BLaER1 (cell line): Measurements from ENCODE around the gene CLN6.
A peak's percentile ranks its signal among the peaks of the same experiment; 100 is the strongest.
"Not testable (repeated sequence)": the region's sequence is repeated elsewhere in the genome, so short reads cannot be mapped to it uniquely, and the experiment has no call there.

ENCODE experiments used
- H3K27ac ChIP-seq: shearing (Covaris generic); formaldehyde crosslinking; 2 replicates; pipeline ENCODE4 v1.8.1; 2022
- H3K27me3 ChIP-seq: shearing (Covaris generic); formaldehyde crosslinking; 2 replicates; pipeline ENCODE4 v1.8.1; 2022
- H3K36me3 ChIP-seq: shearing (Covaris generic); formaldehyde crosslinking; 2 replicates; pipeline ENCODE4 v1.8.1; 2022
- H3K4me1 ChIP-seq: shearing (Covaris generic); formaldehyde crosslinking; 2 replicates; pipeline ENCODE4 v1.8.1; 2022
- H3K4me2 ChIP-seq: shearing (Covaris generic); formaldehyde crosslinking; 2 replicates; pipeline ENCODE4 v1.8.1; 2022
- H3K4me3 ChIP-seq: shearing (Covaris generic); formaldehyde crosslinking; 2 replicates; pipeline ENCODE4 v1.8.1; 2022
- H3K9ac ChIP-seq: shearing (Covaris generic); formaldehyde crosslinking; 2 replicates; pipeline ENCODE4 v1.8.1; 2022
- H3K9me3 ChIP-seq: shearing (Covaris generic); formaldehyde crosslinking; 2 replicates; pipeline ENCODE4 v1.8.1; 2022
- H4K20me1 ChIP-seq: shearing (Covaris generic); formaldehyde crosslinking; 2 replicates; pipeline ENCODE4 v1.8.1; 2022
- Cebpa-rat ChIP-seq: shearing (Covaris generic); IDR thresholded peaks from 2 replicates; pipeline ENCODE4 v1.8.1; 2022

Gene CLN6

GRCh38 chr15:68258692-68259091, 29.2 kb upstream of the CLN6 start:
- H3K27me3 ChIP-seq, result no peaks in the 10 kb centered on the region
- H4K20me1 ChIP-seq, result no peaks in the 10 kb centered on the region
- H3K4me2 ChIP-seq, result no peak overlapping the region
- H3K4me3 ChIP-seq, result no peak overlapping the region
- H3K36me3 ChIP-seq, result no peaks in the 10 kb centered on the region
- H3K9me3 ChIP-seq, result no peaks in the 10 kb centered on the region
- no peak overlapping the region for H3K27ac ChIP-seq
- no peak overlapping the region for H3K9ac ChIP-seq
- H3K4me1 ChIP-seq, result peaks cover 17% of the 10 kb centered on the region
- no peak for TF ChIP-seq Cebpa-rat

DNA sequence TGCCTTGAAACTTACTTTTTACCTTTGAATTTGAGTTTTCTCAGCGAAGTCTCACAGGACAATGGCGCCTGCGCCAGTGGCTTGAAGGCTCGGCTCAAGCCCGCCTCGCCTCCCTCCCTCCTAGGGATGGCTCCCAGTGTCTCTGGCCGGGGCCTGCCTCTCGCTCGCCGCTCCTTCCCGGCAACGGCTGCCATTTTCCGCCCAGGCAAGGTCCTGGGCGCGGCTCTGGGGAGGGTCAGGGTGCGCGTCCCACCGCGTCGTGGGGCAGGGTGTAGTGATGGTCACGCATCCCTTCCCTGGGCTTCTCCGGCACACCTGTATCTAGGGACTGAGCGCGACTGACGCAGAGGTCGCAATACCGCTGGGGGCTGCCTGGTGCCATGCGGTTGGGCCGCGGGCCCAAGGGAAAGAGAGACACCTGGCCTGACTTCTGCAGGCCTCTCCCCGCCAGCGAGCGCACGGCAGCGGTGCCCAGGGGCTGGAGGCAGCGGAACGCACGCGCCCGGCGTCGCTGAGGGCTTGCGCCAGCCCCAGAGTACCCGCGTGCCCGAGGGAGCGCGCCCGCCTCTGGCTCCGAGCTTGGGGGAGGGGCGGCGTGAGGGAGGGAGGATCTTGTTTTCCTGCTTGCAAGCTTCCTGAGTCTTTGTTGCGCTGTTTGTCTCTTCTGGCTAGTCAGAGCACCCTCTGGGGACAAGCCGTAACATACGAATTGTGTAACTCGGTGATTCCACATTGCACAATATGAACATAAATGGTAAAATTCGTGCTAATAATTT, 27.3 kb upstream of the CLN6 start:
- no peaks in the 10 kb centered on the region for H3K27me3 ChIP-seq
- no peaks in the 10 kb centered on the region for H3K36me3 ChIP-seq
- peak; percentile 92 for TF ChIP-seq Cebpa-rat
- peak overlapping the region; percentile 78 for H3K27ac ChIP-seq
- no peaks in the 10 kb centered on the region for H4K20me1 ChIP-seq
- peak overlapping the region; percentile 83 for H3K4me2 ChIP-seq
- H3K9ac ChIP-seq, result peak overlapping the region; percentile 60; the same call in 1 of the 2 replicates
- peak overlapping the region; percentile 62 for H3K4me3 ChIP-seq
- no peaks in the 10 kb centered on the region for H3K9me3 ChIP-seq
- peaks cover 20% of the 10 kb centered on the region for H3K4me1 ChIP-seq

- no peaks in the 10 kb centered on the region for H3K9me3 ChIP-seq
- no peaks in the 10 kb centered on the region for H4K20me1 ChIP-seq
- no peaks in the 10 kb centered on the region for H3K36me3 ChIP-seq
- H3K27me3 ChIP-seq, result no peaks in the 10 kb centered on the region
- H3K4me1 ChIP-seq, result peaks cover 19% of the 10 kb centered on the region
- no peak overlapping the region for H3K27ac ChIP-seq
- no peak overlapping the region for H3K4me2 ChIP-seq
- H3K4me3 ChIP-seq, result no peak overlapping the region
- TF ChIP-seq Cebpa-rat, result no peak
- H3K9ac ChIP-seq, result no peak overlapping the region
These were observed 23.5 kb upstream of the CLN6 start for GRCh38 chr15:68252925-68253534.

DNA sequence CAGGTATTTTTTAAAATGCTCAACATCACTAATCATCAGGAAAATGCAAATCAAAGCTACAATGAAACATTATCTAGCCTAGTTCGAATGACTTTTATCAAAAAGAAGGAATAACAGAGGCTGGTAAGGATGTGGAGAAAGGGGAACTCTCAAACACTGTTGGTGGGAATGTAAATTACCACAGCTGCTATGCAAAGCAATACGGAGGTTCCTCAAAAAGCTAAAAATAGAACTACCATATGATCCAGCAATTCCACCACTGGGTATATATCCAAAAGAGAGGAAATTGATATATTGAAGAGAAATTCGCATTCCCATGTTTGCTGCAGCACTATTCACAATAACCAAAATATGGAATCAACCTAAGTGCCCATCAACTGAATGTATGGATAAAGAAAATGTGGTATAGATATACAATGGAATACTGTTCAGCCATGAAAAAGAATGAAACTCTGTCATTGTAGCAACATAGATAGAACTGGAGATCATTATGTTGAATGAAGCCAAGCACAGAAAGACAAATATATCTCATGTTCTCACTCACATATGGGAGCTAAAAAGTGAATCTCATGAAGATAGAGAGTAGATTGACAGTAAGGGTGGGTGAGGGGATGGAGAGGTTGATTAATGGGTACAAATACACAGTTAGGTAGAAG, 19.7 kb upstream of the CLN6 start:
- no peak for TF ChIP-seq Cebpa-rat
- H3K9ac ChIP-seq, result no peak overlapping the region

DNA sequence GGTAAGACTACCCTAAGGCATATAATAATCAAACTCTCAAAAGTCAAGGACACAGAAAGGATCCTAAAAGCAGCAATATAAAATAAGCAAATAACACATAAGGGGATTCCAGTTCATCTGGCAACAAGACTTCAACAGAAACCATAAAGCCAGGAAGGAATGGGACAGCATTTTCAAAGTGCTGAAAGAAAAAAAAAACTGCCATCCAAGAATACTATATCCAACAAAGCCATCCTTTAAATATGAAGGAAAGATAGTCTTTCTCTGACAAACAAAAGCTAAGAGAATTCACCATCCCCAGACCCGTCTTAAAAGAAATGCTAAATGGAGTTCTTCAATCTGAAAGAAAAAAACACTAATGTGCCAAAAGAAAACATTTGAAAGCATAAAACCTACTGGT, 14.7 kb upstream of the CLN6 start:
- 0 out of 2 replicates have a peak, but pooled peaks cover 3% of the 10 kb centered on the region for H3K4me1 ChIP-seq
- no peak for TF ChIP-seq Cebpa-rat
- no peaks in the 10 kb centered on the region for H4K20me1 ChIP-seq

More for the DNA sequence above, 19.7 kb upstream of the CLN6 start:
- H3K4me1 ChIP-seq, result 0 out of 2 replicates have a peak, but pooled peaks cover 7% of the 10 kb centered on the region
- H3K4me2 ChIP-seq, result no peak overlapping the region
- no peak overlapping the region for H3K27ac ChIP-seq
- H3K36me3 ChIP-seq, result no peaks in the 10 kb centered on the region
- H3K9me3 ChIP-seq, result peaks cover 8% of the 10 kb centered on the region
- no peaks in the 10 kb centered on the region for H3K27me3 ChIP-seq
- H3K4me3 ChIP-seq, result no peak overlapping the region
- H4K20me1 ChIP-seq, result no peaks in the 10 kb centered on the region

GRCh38 chr15:68241088-68241935, 11.8 kb upstream of the CLN6 start:
- Histone ChIP-seq H3K9me3 (peaks cover 34% of the 10 kb centered on the region), H4K20me1 (no peaks in the 10 kb centered on the region), H3K4me1 (peaks cover 19% of the 10 kb centered on the region), H3K27me3 (no peaks in the 10 kb centered on the region), H3K4me3 (no peak overlapping the region), H3K9ac (no peak overlapping the region), H3K36me3 (no peaks in the 10 kb centered on the region), H3K4me2 (no peak overlapping the region), H3K27ac (no peak overlapping the region)
- TF ChIP-seq Cebpa-rat, result no peak

More for the DNA sequence above, 14.7 kb upstream of the CLN6 start:
- Histone ChIP-seq H3K36me3 (no peaks in the 10 kb centered on the region), H3K9me3 (peaks cover 34% of the 10 kb centered on the region), H3K27ac (no peak overlapping the region), H3K4me3 (no peak overlapping the region), H3K27me3 (no peaks in the 10 kb centered on the region), H3K9ac (no peak overlapping the region), H3K4me2 (no peak overlapping the region)

- Histone ChIP-seq H3K27me3 (no peaks in the 10 kb centered on the region), H3K4me2 (no peak overlapping the region), H3K36me3 (no peaks in the 10 kb centered on the region), H3K9me3 (peaks cover 25% of the 10 kb centered on the region), H3K27ac (no peak overlapping the region), H3K9ac (no peak overlapping the region), H4K20me1 (no peaks in the 10 kb centered on the region), H3K4me1 (peaks cover 21% of the 10 kb centered on the region), H3K4me3 (no peak overlapping the region)
- TF ChIP-seq Cebpa-rat, result no peak
These were observed 9.5 kb upstream of the CLN6 start for GRCh38 chr15:68239025-68239424.

DNA sequence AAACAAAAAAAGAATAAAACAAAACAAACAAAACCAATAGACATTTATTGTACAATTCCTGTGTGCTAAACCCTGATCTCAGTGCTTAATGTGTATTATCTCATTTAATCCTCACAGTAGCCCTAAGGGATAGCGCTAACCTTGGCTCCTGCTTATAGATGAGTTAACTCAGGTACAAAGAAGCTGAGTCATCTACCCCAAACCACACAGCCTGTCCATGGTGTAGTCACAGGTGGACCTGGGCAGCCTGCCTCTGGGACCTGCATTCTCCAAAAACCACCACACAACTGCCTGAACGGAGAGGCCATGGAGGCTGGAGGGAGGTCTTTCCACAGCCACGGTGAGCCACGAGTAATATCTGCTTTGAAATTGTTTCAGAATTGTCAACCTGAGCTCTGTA, 5.5 kb upstream of the CLN6 start:
- H3K4me1 ChIP-seq, result peaks cover 60% of the 10 kb centered on the region
- no peak for TF ChIP-seq Cebpa-rat
- no peak overlapping the region for H3K9ac ChIP-seq
- H4K20me1 ChIP-seq, result no peaks in the 10 kb centered on the region
- H3K27me3 ChIP-seq, result no peaks in the 10 kb centered on the region
- no peak overlapping the region for H3K4me3 ChIP-seq
- H3K9me3 ChIP-seq, result no peaks in the 10 kb centered on the region
- H3K4me2 ChIP-seq, result no peak overlapping the region
- H3K36me3 ChIP-seq, result no peaks in the 10 kb centered on the region
- H3K27ac ChIP-seq, result no peak overlapping the region

DNA sequence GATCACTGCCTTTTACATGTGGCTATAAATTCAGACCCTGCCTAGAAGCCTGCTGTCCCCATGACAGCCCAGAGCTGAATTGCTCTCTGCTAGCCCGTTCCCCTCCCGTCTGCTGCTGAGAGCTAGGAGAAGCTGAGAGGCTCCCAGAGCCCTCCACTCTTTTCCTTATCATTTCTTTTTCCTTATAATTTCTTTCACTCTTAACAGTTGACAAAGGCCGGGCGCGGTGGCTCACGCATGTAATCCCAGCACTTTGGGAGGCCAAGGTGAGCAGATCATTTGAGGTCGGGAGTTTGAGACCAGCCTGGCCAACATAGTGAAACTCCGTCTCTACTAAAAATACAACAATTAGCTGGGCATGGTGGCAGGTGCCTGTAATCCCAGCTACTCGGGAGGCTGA, 5.0 kb upstream of the CLN6 start:
- H3K4me1 ChIP-seq, result peaks cover 63% of the 10 kb centered on the region
- H3K4me3 ChIP-seq, H3K27me3 ChIP-seq, H3K27ac ChIP-seq, H4K20me1 ChIP-seq, H3K9ac ChIP-seq, H3K4me2 ChIP-seq, H3K36me3 ChIP-seq, H3K9me3 ChIP-seq: not testable (repeated sequence)
